ENCODE measurements around the gene CNTNAP2.

DNA sequence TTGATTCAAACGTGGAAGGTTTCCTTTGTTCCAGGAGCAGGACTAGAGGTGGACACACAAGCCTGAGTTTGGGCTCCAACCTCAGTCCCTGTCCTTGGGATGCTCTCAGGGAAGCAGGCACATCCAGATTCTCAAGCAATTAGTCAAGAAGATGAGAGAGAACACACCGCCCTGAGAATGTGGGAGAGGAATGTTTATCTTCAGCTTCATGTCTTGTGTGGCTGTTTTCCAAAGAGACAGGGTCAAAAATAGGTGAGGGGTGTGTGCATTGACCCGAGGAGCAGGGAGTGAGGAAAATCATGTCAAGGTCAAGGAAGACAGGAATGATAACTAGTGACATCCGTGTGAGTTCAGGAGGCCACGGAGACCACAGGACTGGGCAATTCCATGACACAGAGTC, 2001.8 kb downstream of the CNTNAP2 start:
- TF ChIP-seq, protein P1, sequence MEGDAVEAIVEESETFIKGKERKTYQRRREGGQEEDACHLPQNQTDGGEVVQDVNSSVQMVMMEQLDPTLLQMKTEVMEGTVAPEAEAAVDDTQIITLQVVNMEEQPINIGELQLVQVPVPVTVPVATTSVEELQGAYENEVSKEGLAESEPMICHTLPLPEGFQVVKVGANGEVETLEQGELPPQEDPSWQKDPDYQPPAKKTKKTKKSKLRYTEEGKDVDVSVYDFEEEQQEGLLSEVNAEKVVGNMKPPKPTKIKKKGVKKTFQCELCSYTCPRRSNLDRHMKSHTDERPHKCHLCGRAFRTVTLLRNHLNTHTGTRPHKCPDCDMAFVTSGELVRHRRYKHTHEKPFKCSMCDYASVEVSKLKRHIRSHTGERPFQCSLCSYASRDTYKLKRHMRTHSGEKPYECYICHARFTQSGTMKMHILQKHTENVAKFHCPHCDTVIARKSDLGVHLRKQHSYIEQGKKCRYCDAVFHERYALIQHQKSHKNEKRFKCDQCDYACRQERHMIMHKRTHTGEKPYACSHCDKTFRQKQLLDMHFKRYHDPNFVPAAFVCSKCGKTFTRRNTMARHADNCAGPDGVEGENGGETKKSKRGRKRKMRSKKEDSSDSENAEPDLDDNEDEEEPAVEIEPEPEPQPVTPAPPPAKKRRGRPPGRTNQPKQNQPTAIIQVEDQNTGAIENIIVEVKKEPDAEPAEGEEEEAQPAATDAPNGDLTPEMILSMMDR (IDR thresholded peaks at IDR 0.05), result no peak
- no peak for TF ChIP-seq POLR2A (IDR thresholded peaks at IDR 0.05)

All from uterus (tissue), 2 donors.